ENCODE data around the gene TRIL. TPM values are rescaled to one million over a fixed set of nuclear protein-coding genes. Genes with fewer than 3 reads are reported as not detected.
A peak's percentile ranks its signal among the peaks of the same experiment; 100 is the strongest.

Gene TRIL
- under 1 TPM in 1 of 2 experiments, not detected in 1; 0.05 TPM for total RNA-seq

DNA sequence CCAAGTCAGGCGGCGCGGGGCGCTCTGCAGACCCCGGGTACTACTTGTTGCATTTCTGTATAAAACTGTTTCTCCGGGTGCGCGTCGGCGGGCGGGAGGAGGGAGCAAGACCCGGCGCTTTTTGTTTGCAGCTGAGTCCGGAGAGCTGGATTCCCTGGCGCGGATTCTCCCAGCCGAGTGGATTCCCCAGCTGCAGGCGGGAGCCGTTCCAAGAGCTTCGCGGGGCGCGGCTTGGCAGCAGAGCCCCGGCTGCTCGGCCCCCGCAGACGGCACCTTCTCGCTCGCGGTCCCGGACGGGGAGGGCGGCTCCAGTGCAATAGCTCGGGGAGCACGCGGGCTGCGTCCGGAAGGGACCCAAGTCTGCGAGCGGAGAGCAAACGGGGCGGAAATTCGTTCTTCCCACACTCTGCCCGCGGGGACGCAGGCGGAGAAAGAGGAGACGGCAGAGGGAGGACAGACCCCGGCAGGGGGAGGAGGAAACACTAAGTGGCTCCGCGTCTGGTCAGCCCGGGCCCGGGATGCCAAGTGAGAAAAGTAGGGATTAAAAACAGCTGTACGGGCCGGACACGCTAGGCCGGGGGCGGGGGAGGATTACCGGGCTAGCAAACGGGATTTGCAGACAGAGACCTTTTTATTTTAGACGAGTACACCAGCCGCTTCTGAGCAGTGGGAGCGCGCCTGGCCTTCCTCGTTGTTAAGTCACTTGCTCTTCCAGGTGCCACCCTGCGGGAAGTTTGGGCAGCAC lies at the start of gene TRIL:
TRIL (minus strand) TSS at position 96 of the 745 bp plus-strand sequence. CDS start 284 bp downstream, outside the sequence.
- CTCF ChIA-PET: interaction anchor here (0.7 to 4.7 kb wide), 5 partner anchors 14 to 148 kb away, joined by 3 to 34 read pairs (median 14); no protein-coding TSS in a partner anchor
- DNase-seq (no peak), ATAC-seq (no peak)
- Mint-ChIP-seq H3K9me3 (ENCODE audit: low read depth) (no peaks in the 10 kb centered on the region), H3K27ac (peak within 1 kb of the TSS; percentile 56), H3K4me1 (peaks cover 10% of the 10 kb centered on the region), H3K27me3 (peaks cover 76% of the 10 kb centered on the region), H3K4me3 (no peak within 1 kb of the TSS), H3K36me3 (no peaks in the 10 kb centered on the region)

DNA sequence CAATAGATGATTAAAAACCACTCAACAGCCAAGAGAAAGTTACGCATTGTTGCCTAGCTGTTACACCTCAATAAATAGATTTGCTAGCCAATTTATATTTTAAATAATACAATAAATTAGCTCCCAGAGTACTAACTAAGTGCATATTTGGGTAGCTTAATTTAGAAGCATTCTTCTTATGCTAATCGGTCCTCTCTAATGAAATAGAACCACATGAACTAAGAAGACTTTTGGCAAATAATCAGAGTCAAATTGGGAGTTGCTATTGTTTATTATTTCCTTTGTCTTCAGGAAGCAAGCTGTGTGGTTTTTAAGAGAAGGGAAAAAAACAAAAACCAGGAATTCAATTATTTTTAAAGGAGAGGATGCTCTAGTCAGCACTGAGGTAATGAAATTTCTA lies 49.0 kb upstream of the TRIL start:
- CTCF ChIA-PET: no interaction called here
- no peak for DNase-seq
- ATAC-seq: no peak
- H3K27ac Mint-ChIP-seq: no peak overlapping the region
- no peaks in the 10 kb centered on the region for H3K36me3 Mint-ChIP-seq
- H3K9me3 Mint-ChIP-seq (ENCODE audit: low read depth): no peaks in the 10 kb centered on the region
- no peak overlapping the region for H3K4me3 Mint-ChIP-seq
- peaks cover 24% of the 10 kb centered on the region for H3K27me3 Mint-ChIP-seq
- H3K4me1 Mint-ChIP-seq: no peaks in the 10 kb centered on the region

GRCh38 chr7:29005829-29006228 lies 47.7 kb upstream of the TRIL start:
- DNase-seq (no peak), ATAC-seq (no peak)
- Mint-ChIP-seq H3K27me3 (peaks cover 24% of the 10 kb centered on the region), H3K9me3 (ENCODE audit: low read depth) (no peaks in the 10 kb centered on the region), H3K36me3 (no peaks in the 10 kb centered on the region), H3K4me3 (no peak overlapping the region), H3K27ac (no peak overlapping the region), H3K4me1 (no peaks in the 10 kb centered on the region)
- CTCF ChIA-PET: no interaction called here

GRCh38 chr7:29005406-29005805 lies 47.3 kb upstream of the TRIL start:
- CTCF ChIA-PET: interaction anchor here (0.7 kb wide), 1 partner anchor 137 kb away, joined by 4 read pairs; no protein-coding TSS in a partner anchor
- Mint-ChIP-seq H3K9me3 (ENCODE audit: low read depth) (no peaks in the 10 kb centered on the region), H3K27me3 (peaks cover 24% of the 10 kb centered on the region), H3K27ac (no peak overlapping the region), H3K4me3 (no peak overlapping the region), H3K4me1 (no peaks in the 10 kb centered on the region), H3K36me3 (no peaks in the 10 kb centered on the region)
- ATAC-seq: no peak
- DNase-seq: no peak

DNA sequence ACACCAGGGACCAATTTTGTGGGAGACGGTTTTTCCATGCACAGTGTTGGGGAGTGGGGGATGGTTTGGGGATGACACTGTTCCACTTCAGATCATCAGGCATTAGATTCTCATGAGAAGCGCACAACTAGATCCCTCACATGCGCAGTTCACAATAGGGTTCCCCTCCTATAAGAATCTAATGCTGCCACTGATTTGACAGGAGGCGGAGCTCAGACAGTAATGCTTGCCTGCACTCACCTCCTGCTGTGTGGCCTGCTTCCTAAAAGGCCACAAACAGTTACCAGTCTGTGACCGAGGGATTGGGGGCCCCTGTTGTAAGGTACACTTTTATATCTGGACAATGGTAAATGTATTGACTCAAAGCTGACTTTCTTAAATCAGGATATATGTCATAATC lies 45.6 kb upstream of the TRIL start:
- no peak for ATAC-seq
- Mint-ChIP-seq H3K4me3 (no peak overlapping the region), H3K4me1 (no peaks in the 10 kb centered on the region), H3K36me3 (no peaks in the 10 kb centered on the region), H3K27me3 (peaks cover 21% of the 10 kb centered on the region), H3K27ac (no peak overlapping the region), H3K9me3 (ENCODE audit: low read depth) (no peaks in the 10 kb centered on the region)
- no peak for DNase-seq
- CTCF ChIA-PET: no interaction called here

DNA sequence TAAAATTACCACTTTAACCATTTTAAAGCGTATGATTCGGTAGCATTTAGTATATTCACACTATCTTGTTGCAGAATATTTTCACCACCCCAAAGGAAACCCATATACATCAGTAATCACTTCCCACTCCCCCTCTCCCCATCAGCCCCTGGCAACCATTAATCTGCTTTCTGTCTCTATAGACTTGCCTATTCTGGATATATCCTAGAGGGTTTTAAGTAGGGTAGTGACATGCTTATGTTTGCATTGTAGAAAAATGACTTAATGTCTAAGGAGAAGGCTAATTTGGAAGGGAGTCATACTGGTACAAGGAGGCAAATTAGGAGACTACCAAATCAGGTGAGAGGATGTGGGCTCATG lies 42.6 kb upstream of the TRIL start:
- H3K4me3 Mint-ChIP-seq: no peak overlapping the region
- DNase-seq (no peak), ATAC-seq (no peak)
- H3K9me3 Mint-ChIP-seq (ENCODE audit: low read depth): no peaks in the 10 kb centered on the region
- H3K36me3 Mint-ChIP-seq: no peaks in the 10 kb centered on the region
- peaks cover 15% of the 10 kb centered on the region for H3K27me3 Mint-ChIP-seq
- no peaks in the 10 kb centered on the region for H3K4me1 Mint-ChIP-seq
- CTCF ChIA-PET: no interaction called here
- H3K27ac Mint-ChIP-seq: no peak overlapping the region

DNA sequence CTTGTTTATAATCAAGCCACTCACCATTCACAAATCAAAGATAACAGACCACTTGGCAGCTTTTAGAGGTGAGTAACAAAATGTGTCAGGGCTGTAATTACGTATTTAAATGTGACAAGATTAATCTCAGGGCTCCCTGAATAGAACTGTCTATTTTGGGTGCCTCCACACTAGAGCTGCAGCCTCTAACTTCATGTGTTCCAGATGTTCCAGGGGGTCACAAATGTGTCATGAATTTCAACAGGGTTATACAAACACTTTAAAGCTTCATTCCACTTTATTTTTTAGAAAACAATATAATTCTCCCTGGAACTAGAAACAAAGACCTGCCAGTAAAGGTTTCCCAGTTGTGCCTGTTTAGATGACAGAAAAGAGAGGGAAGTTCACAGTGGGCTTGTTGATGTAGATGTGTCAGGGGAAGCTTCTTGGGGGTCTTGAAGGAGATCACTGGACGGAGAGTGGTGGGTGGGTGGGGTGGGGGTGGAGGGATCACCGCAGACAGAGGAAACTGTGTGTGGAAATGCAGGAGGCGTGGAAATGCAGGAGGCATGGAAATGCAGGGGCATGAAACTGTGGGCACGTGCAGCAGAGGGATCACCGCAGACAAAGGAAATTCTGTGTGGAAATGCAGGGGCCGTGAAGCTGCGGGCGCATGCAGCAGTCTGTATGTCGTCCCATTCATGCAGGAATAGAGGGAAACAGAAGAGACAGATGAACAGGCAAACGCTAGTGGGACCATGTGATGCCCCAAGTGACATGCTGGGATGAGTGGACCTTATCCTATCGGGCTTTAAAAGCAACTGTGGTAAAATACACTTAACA lies 42.0 kb upstream of the TRIL start:
- ATAC-seq: no peak
- no peak for DNase-seq
- peaks cover 17% of the 10 kb centered on the region for H3K27me3 Mint-ChIP-seq
- H3K27ac Mint-ChIP-seq: no peak overlapping the region
- no peaks in the 10 kb centered on the region for H3K4me1 Mint-ChIP-seq
- CTCF ChIA-PET: no interaction called here
- no peaks in the 10 kb centered on the region for H3K9me3 Mint-ChIP-seq (ENCODE audit: low read depth)
- no peaks in the 10 kb centered on the region for H3K36me3 Mint-ChIP-seq
- H3K4me3 Mint-ChIP-seq: no peak overlapping the region

DNA sequence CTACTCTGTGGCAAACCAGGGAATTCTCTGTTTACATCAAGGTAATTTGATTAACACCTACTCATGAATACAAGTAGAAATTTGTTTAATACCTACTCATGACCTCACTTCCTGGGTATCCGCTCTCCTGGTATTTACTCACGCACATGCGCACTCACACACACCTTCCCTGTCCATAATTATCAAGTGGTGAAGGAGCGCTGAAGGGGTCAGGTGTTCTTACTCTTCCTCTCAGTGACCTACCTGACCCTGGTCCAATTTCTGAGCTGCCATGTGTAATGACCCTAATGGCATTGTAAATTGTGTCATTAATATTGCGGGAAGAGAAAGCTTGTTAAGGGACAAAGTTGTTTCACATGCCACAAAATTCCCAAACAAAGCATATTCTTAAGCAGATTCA lies 41.3 kb upstream of the TRIL start:
- H3K4me3 Mint-ChIP-seq: no peak overlapping the region
- H3K4me1 Mint-ChIP-seq: no peaks in the 10 kb centered on the region
- no peaks in the 10 kb centered on the region for H3K36me3 Mint-ChIP-seq
- ATAC-seq (no peak), DNase-seq (no peak)
- H3K9me3 Mint-ChIP-seq (ENCODE audit: low read depth): no peaks in the 10 kb centered on the region
- no peak overlapping the region for H3K27ac Mint-ChIP-seq
- CTCF ChIA-PET: no interaction called here
- peaks cover 17% of the 10 kb centered on the region for H3K27me3 Mint-ChIP-seq

GRCh38 chr7:28998105-28998504 lies 40.0 kb upstream of the TRIL start:
- peaks cover 18% of the 10 kb centered on the region for H3K27me3 Mint-ChIP-seq
- no peaks in the 10 kb centered on the region for H3K36me3 Mint-ChIP-seq
- H3K4me1 Mint-ChIP-seq: no peaks in the 10 kb centered on the region
- DNase-seq: no peak
- no peak overlapping the region for H3K27ac Mint-ChIP-seq
- no peak for ATAC-seq
- CTCF ChIA-PET: no interaction called here
- H3K9me3 Mint-ChIP-seq (ENCODE audit: low read depth): no peaks in the 10 kb centered on the region
- no peak overlapping the region for H3K4me3 Mint-ChIP-seq

DNA sequence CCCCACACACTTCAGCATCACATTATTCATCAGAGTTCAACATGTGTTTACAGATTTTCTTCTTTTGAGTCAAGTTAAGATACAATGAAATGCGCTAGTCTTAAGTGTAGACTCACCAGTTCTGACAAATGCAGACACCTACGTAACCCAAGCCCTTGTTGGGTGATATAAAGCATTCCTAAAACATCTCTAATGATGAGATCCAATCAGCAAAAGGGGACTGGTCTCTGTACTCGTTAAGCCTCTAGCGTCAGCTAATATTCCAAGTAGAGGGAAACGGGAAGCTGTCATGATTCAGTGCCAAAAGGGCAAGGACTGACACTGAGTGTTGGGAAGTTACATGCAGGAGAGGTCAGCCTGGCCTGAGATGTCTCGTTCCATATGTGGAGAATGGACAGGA lies 38.7 kb upstream of the TRIL start:
- ATAC-seq (no peak), DNase-seq (no peak)
- CTCF ChIA-PET: no interaction called here
- H3K9me3 Mint-ChIP-seq (ENCODE audit: low read depth): no peaks in the 10 kb centered on the region
- no peak overlapping the region for H3K4me3 Mint-ChIP-seq
- no peaks in the 10 kb centered on the region for H3K36me3 Mint-ChIP-seq
- H3K27me3 Mint-ChIP-seq: peaks cover 15% of the 10 kb centered on the region
- H3K27ac Mint-ChIP-seq: no peak overlapping the region
- no peaks in the 10 kb centered on the region for H3K4me1 Mint-ChIP-seq

DNA sequence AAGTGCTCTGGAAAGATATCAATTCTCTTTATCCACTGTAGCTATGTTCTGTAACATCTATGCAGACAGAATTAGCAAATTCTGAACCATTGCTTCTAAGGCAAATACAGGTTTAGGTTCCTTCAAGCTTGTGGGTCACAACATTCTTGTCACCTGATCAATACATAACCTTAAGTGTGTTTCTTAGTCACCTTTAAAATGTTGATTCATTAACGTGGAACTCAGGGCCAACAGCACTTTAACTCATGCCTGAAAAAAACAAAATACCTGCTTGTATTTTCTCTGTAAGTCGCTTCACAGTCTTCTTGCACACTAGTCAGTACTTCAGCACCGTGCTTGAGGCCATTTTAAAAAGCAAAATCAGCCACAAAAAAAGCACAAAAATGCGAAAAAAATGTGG lies 35.2 kb upstream of the TRIL start:
- H3K9me3 Mint-ChIP-seq (ENCODE audit: low read depth): no peaks in the 10 kb centered on the region
- H3K4me3 Mint-ChIP-seq: no peak overlapping the region
- H3K36me3 Mint-ChIP-seq: no peaks in the 10 kb centered on the region
- H3K27me3 Mint-ChIP-seq: peaks cover 18% of the 10 kb centered on the region
- CTCF ChIA-PET: no interaction called here
- ATAC-seq (no peak), DNase-seq (no peak)
- H3K27ac Mint-ChIP-seq: no peak overlapping the region
- H3K4me1 Mint-ChIP-seq: no peaks in the 10 kb centered on the region

DNA sequence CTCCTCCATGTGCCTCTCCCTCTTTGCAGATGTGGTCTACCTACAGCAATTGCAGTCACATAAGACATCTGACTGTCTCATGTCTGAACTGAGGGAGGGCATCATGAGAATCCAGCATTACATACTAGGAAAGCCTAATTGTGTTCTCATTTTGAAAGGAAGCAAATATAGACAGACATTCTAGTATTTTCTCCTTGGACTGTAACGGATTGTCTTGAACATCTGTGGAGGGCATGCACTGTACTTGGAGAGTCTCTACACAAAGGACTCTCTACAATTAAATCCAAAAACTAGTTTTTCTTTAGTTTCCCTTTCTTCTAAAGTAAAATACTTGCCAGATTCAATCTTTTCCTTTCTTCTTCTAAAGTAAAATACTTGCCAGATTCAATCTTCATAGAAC lies 34.7 kb upstream of the TRIL start:
- Mint-ChIP-seq H3K27me3 (peaks cover 17% of the 10 kb centered on the region), H3K4me3 (no peak overlapping the region), H3K27ac (no peak overlapping the region), H3K4me1 (no peaks in the 10 kb centered on the region), H3K36me3 (no peaks in the 10 kb centered on the region), H3K9me3 (ENCODE audit: low read depth) (no peaks in the 10 kb centered on the region)
- CTCF ChIA-PET: interaction anchor here (1.0 kb wide), 1 partner anchor 114 kb away, joined by 3 read pairs; no protein-coding TSS in a partner anchor
- DNase-seq: no peak
- no peak for ATAC-seq

DNA sequence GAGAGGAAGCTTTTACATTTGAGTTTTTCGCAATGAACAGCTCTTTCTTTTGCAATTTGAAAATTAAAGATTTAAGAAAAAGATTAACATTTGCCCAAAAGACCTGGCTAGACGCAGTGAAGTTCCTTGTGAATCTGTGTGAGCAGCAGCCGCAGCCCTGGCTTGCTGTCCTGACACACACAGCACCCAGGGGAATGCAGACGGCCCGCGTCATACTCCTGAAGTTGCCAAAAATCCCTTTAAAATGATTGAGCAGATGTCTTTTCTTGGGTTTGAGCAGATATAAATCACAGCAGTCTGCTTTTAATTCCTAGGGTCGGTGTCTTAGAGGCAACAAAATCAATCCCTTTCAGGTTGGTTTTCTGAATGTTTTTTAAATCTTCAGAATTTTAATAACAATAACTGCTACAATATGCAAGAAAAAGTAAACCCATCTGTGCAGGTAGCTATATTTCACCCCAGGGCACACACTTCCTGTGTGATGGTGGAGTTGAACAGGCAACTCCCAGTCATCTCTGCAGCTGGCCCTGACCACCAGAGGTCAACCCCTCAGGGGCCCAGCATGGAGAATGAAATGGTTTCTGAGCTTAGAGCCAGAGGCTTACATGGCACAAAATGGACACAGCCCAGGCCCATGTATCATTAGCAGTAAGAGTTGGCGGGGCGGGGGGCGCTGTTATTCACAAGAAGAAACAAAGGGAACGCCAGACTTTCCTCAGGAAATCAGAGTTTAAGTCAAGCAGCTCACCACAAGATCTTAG lies 32.2 kb upstream of the TRIL start:
- no peaks in the 10 kb centered on the region for H3K36me3 Mint-ChIP-seq
- peaks cover 19% of the 10 kb centered on the region for H3K27me3 Mint-ChIP-seq
- H3K4me3 Mint-ChIP-seq: no peak overlapping the region
- ATAC-seq: no peak
- no peak overlapping the region for H3K27ac Mint-ChIP-seq
- CTCF ChIA-PET: no interaction called here
- H3K4me1 Mint-ChIP-seq: no peaks in the 10 kb centered on the region
- H3K9me3 Mint-ChIP-seq (ENCODE audit: low read depth): no peaks in the 10 kb centered on the region
- no peak for DNase-seq

All from activated CD8-positive, alpha-beta memory T cell treated with anti-CD3 and anti-CD28 coated beads, Interleukin-2, amount 10 ng/mL, durations not matched to agents 7 days and 5 days (primary cell).